Activated CD4-positive, alpha-beta T cell treated with anti-CD3 and anti-CD28 coated beads, Interleukin-2, amount 10 ng/mL, durations not matched to agents 24 days and 14 days (primary cell): ENCODE measurements around the gene MYLK2. TPM values are rescaled to one million over a fixed set of nuclear protein-coding genes. Genes with fewer than 3 reads are reported as not detected.
"Not testable (repeated sequence)": the region's sequence is repeated elsewhere in the genome, so short reads cannot be mapped to it uniquely, and the experiment has no call there.

ENCODE experiments used
- DNase-seq: peaks from one replicate; pipeline ENCODE4 v3.0.0; 2022
- H3K27ac Mint-ChIP-seq: one replicate; pipeline ENCODE4 v1.8.0; 2022; ENCODE audit warnings: mild to moderate bottlenecking, mixed read lengths
- H3K27me3 Mint-ChIP-seq: one replicate; pipeline ENCODE4 v1.8.0; 2022; ENCODE audit warnings: mixed read lengths
- H3K36me3 Mint-ChIP-seq: one replicate; pipeline ENCODE4 v1.8.0; 2022; ENCODE audit warnings: low read depth, mild to moderate bottlenecking, mixed read lengths
- H3K4me1 Mint-ChIP-seq: one replicate; pipeline ENCODE4 v1.8.0; 2021; ENCODE audit warnings: mixed read lengths
- H3K4me3 Mint-ChIP-seq: one replicate; pipeline ENCODE4 v1.8.0; 2022; ENCODE audit warnings: mild to moderate bottlenecking, moderate library complexity, mixed read lengths
- H3K9me3 Mint-ChIP-seq: one replicate; pipeline ENCODE4 v1.8.0; 2021; ENCODE audit warnings: mixed read lengths
- intact Hi-C: fragments of 100-400 bp; cut with micrococcal nuclease; formaldehyde crosslinking; loops from one replicate; pipeline ENCODE4 v1.15.1; 2023
- total RNA-seq: library from RNA; stranded (reverse); gene quantifications from 2 replicates; pipeline ENCODE4 v1.2.3, GENCODE V29; 2022

Gene MYLK2
- total RNA-seq, 1 donor from 2014 or later: 0.28 TPM

DNA sequence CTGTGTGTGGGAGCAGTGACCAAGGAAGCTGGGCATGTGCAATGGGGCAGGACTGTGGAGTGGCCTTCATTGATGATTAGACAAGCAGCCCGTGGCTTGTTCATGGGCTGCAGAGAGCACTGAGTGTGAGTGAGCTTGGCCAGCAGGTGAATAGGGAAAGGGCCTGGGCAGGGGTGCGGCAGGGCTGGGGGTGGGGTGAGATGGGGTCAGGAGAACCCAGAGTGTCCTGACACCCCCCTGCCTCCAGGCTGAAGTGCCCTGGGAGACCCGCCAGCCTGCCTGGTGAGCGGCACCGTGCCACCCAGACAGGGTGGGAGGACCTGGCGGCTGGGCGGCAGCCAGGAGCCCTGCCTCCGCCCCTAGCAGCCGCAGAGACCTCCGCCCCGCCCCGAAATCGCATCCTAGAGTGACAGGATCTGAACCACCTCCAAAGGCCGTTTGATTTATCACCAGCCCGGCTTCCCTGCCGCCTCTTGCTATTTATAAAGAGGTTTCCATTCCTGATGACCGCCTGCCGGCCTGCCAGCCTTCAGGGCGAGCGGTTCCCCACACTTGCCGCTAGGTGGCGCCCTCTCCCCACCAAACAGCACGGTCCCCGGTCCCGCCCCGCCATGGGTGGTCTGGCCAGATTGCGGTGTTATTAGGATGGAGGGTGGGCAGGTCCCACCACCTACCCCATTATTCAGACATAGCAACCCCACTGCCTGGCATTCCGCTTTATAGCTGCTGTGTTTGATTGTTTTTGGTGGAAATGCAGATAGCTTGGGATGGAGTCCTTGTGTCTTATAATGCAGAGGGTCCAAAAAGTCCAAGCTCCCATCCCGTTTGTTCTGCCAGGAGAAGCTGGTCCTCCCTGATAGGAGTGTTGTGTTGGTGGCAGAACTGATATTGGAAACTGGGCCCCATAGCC, 3.5 kb downstream of the MYLK2 start:
- Mint-ChIP-seq H3K4me1 (peaks cover 9% of the 10 kb centered on the region), H3K27ac (no peak overlapping the region), H3K27me3 (peaks cover 5% of the 10 kb centered on the region), H3K9me3 (no peaks in the 10 kb centered on the region), H3K36me3 (no peaks in the 10 kb centered on the region), H3K4me3 (peak overlapping the region; percentile 17)
- DNase-seq: peak; percentile 92
- intact Hi-C loops: loop anchor here (1.0 to 10.0 kb wide), 4 partner anchors 24 to 270 kb away; partner anchors contain the start of gene PDRG1

DNA sequence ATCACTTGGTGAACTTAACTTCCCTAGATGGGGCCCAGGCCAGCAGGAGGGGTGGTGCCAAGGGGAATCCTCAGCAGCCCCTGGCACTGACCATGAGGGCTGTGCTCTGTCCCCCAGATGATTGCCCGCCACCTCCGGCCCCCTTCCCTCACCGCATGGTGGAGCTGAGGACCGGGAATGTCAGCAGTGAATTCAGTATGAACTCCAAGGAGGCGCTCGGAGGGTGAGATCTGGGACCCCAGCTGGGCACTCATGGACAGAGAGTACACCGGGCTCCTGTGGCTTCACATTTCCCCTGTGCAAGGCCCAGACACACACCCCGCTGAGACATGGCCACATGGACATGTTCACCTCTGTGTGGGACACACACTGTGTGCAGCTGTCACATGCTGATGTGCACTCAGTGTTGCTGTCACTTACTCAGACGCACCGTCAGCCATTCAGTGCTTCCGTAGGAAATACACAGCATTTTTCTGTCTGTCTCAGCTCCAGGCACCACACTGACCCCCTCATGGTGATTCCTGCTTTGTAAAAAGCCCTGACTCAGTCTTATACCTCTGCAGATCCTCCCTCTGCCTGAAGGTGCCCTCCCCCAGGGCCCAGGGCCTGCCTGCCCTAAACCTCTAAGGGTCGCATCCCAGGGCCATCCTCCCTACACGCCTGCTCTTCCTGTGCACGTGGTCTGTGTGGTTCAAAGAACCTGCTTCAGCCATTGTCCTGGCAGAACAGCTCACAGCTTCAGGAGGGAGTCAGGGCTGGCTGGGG, 4.4 kb downstream of the MYLK2 start:
- Mint-ChIP-seq H3K36me3 (no peaks in the 10 kb centered on the region), H3K9me3 (no peaks in the 10 kb centered on the region), H3K27me3 (peaks cover 5% of the 10 kb centered on the region), H3K27ac (no peak overlapping the region), H3K4me3 (no peak overlapping the region), H3K4me1 (peaks cover 9% of the 10 kb centered on the region)
- DNase-seq: peak; percentile 56
- intact Hi-C loops: loop anchor here (2.0 to 10.0 kb wide), 2 partner anchors 129 to 211 kb away; partner anchors contain the start of gene PDRG1

GRCh38 chr20:31824125-31824485, 4.9 kb downstream of the MYLK2 start:
- Mint-ChIP-seq H3K27ac (no peak overlapping the region), H3K4me3 (no peak overlapping the region), H3K4me1 (peaks cover 9% of the 10 kb centered on the region), H3K9me3 (no peaks in the 10 kb centered on the region), H3K36me3 (no peaks in the 10 kb centered on the region), H3K27me3 (peaks cover 5% of the 10 kb centered on the region)
- DNase-seq: no peak
- intact Hi-C loops: loop anchor here (10.0 kb wide), 1 partner anchor 211 kb away; no protein-coding TSS in a partner anchor

DNA sequence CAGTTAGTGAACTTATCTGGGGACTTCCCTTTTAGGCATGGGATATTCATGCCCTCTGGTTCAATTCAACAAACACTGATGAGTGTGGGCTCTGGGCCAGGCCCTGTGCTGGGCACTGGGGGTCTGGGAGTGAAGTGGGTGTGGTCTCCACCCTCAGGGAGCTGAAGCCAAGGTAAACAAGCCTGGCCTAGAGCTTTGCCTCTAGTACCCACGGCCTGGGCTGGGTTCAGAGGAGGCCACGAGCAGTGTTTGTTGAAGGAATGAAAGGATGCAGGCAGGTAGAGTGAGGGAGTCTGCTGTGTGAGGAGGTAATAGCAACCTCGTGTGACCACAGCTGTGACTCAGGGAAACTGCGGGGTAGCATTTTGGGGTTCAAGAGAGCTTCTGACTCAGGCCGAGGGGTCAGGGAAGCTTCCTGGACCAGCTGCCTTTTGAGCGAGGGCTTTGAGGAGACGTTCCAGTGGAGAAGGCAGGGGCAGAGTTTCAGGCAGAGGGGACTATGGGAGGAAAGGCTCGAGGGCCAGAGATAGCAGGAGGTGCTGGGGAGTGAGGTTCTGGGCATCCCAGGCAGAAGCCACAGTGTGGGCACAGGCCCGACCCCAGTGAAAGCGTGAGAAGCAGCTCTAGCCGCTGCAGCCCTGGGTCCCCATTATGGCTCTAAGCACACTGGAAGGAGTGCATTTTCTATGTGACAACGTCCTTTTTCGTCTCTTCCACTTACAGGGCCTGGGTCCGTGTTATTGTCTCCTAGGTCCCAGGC, 5.6 kb downstream of the MYLK2 start:
- Mint-ChIP-seq H3K27ac (no peak overlapping the region), H3K36me3 (no peaks in the 10 kb centered on the region), H3K4me1 (peaks cover 9% of the 10 kb centered on the region), H3K27me3 (peaks cover 5% of the 10 kb centered on the region), H3K4me3 (no peak overlapping the region), H3K9me3 (no peaks in the 10 kb centered on the region)
- intact Hi-C loops: loop anchor here (10.0 kb wide), 1 partner anchor 210 kb away; no protein-coding TSS in a partner anchor
- no peak for DNase-seq

DNA sequence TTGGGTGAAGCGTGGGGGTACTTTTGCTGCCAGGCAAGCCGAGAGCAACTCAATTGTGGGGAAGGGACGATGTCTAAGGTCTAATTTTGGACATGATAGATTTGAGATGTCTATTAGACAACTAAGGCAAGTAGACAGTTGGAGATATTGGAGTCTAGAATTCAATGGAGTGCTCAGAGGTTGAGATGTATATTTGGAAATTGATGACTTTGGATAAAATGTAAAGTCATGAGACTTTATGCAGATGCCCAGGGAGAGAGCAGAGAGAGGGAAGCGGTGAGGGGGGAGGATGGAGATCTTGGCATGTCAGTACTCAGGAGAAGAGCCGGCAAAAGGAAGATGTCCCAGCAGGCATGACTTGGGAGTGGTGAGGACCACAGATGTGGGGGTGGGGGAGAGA, 6.9 kb downstream of the MYLK2 start:
- no peaks in the 10 kb centered on the region for H3K9me3 Mint-ChIP-seq
- H3K27me3 Mint-ChIP-seq: peaks cover 5% of the 10 kb centered on the region
- no peak overlapping the region for H3K27ac Mint-ChIP-seq
- no peaks in the 10 kb centered on the region for H3K36me3 Mint-ChIP-seq
- no peak overlapping the region for H3K4me3 Mint-ChIP-seq
- H3K4me1 Mint-ChIP-seq: peaks cover 9% of the 10 kb centered on the region
- intact Hi-C loops: loop anchor here (10.0 kb wide), 1 partner anchor 209 kb away; no protein-coding TSS in a partner anchor
- no peak for DNase-seq

DNA sequence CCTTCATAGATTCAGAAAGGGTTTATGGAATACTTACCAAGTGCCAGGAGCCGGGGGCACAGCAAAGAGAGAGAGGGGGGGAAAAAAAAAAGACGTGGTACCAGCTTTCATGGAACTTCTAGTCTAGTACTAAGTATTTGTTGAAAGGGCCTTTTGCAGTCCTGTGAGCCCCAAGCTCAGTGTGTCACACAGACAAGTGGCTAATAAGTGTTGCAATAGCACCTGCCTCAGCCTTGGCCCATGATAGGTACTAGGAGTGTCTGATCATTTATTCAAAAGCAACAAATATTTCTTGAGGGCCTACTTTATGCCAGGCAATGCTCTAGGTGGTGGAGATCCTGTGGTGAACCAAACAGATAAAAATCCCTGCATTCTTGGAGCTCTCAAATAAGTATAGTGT, 7.9 kb downstream of the MYLK2 start:
- DNase-seq: no peak
- no peaks in the 10 kb centered on the region for H3K36me3 Mint-ChIP-seq
- H3K27me3 Mint-ChIP-seq: peaks cover 2% of the 10 kb centered on the region
- no peak overlapping the region for H3K4me3 Mint-ChIP-seq
- H3K4me1 Mint-ChIP-seq: peaks cover 9% of the 10 kb centered on the region
- intact Hi-C loops: loop anchor here (10.0 kb wide), 1 partner anchor 208 kb away; no protein-coding TSS in a partner anchor
- no peaks in the 10 kb centered on the region for H3K9me3 Mint-ChIP-seq
- H3K27ac Mint-ChIP-seq: no peak overlapping the region

GRCh38 chr20:31828016-31828415, 8.9 kb downstream of the MYLK2 start:
- not testable (repeated sequence) for H3K27ac Mint-ChIP-seq, DNase-seq, H3K9me3 Mint-ChIP-seq, H3K4me1 Mint-ChIP-seq, H3K27me3 Mint-ChIP-seq, H3K4me3 Mint-ChIP-seq, H3K36me3 Mint-ChIP-seq
- intact Hi-C loops: loop anchor here (10.0 kb wide), 1 partner anchor 207 kb away; no protein-coding TSS in a partner anchor

DNA sequence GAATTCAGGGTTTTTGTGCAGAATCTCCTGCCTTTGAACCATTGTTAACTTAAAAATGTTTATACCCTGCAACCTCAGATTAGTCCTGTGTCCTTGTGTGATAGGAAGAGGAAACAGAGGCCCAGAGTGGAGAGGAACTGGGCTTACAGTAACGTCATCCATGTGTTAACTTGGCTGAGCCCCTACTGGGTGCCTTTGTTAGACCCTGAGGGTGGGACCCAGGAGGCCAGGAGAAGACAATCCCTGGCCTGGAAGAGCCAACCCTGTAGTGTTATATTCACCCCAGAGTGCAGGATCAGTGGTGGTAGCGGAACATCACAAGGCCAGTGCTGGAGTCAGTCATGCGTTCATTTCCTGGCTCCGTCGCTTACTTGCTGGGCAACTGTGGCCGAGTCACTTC, 10.6 kb downstream of the MYLK2 start:
- H3K4me3 Mint-ChIP-seq: no peak overlapping the region
- intact Hi-C loops: loop anchor here (10.0 kb wide), 1 partner anchor 205 kb away; no protein-coding TSS in a partner anchor
- no peaks in the 10 kb centered on the region for H3K27me3 Mint-ChIP-seq
- H3K4me1 Mint-ChIP-seq: no peaks in the 10 kb centered on the region
- DNase-seq: no peak
- no peaks in the 10 kb centered on the region for H3K9me3 Mint-ChIP-seq
- H3K27ac Mint-ChIP-seq: no peak overlapping the region
- H3K36me3 Mint-ChIP-seq: no peaks in the 10 kb centered on the region

GRCh38 chr20:31830406-31830981, 11.3 kb downstream of the MYLK2 start:
- no peak for DNase-seq
- Mint-ChIP-seq H3K4me3 (no peak overlapping the region), H3K4me1 (no peaks in the 10 kb centered on the region), H3K36me3 (no peaks in the 10 kb centered on the region), H3K27ac (no peak overlapping the region), H3K9me3 (no peaks in the 10 kb centered on the region), H3K27me3 (no peaks in the 10 kb centered on the region)
- intact Hi-C loops: no loop called here

- Mint-ChIP-seq H3K9me3 (no peaks in the 10 kb centered on the region), H3K4me3 (no peak overlapping the region), H3K27ac (no peak overlapping the region), H3K4me1 (peaks cover 4% of the 10 kb centered on the region), H3K27me3 (no peaks in the 10 kb centered on the region), H3K36me3 (no peaks in the 10 kb centered on the region)
- no peak for DNase-seq
- intact Hi-C loops: no loop called here
Observed at GRCh38 chr20:31831211-31831610, 12.1 kb downstream of the MYLK2 start.

DNA sequence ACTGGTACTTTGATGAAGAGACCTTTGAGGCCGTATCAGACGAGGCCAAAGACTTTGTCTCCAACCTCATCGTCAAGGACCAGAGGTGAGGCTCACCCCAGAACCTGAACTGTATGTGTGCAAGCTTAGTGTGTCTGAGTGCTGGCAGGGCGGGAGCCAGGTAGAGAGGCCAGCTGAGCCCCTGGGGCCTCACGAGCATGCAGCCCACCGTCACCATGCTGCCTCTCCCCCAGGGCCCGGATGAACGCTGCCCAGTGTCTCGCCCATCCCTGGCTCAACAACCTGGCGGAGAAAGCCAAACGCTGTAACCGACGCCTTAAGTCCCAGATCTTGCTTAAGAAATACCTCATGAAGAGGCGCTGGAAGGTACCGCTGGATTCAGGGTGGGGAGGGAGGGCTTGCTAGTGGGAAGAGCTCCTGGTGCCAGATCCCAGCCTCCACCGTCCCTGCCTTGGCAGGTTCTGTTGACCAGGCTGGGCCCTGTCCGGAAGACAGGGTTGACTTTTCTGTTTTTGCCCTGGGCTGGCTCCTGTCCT, 12.7 kb downstream of the MYLK2 start:
- no peak overlapping the region for H3K27ac Mint-ChIP-seq
- intact Hi-C loops: no loop called here
- H3K36me3 Mint-ChIP-seq: no peaks in the 10 kb centered on the region
- peaks cover 9% of the 10 kb centered on the region for H3K4me1 Mint-ChIP-seq
- no peaks in the 10 kb centered on the region for H3K27me3 Mint-ChIP-seq
- H3K9me3 Mint-ChIP-seq: no peaks in the 10 kb centered on the region
- no peak for DNase-seq
- H3K4me3 Mint-ChIP-seq: no peak overlapping the region

DNA sequence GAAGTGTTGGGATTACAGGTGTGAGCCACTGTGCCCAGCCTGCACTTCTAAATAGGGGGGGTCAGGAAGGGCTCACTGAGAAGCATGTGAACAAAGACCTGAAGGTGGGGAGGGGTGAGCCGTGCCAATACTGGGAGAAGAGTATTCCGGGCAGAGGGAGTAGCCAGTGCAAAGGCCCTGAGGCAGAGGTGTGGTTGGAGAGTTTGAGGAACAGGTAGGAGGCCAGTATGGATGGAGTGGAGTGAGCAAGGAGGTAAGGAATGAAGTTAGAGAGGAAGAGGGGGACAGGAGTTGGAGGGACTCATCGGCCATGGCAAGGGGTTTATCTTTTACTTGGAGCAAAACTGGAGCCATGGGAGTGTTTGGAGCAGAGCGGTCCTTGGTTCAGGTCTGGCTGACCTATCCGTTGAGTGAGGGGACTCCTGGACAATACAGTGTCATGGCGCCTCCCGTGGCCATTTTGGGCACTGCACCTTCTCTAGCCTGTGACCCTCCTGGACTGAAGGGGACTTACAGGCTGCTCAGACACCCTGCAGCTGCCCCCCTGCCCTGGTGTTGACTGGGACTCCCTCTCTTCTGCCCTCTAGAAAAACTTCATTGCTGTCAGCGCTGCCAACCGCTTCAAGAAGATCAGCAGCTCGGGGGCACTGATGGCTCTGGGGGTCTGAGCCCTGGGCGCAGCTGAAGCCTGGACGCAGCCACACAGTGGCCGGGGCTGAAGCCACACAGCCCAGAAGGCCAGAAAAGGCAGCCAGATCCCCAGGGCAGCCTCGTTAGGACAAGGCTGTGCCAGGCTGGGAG, 14.2 kb downstream of the MYLK2 start:
- intact Hi-C loops: no loop called here
- DNase-seq: peak; percentile 89
- H3K27ac Mint-ChIP-seq: no peak overlapping the region
- H3K9me3 Mint-ChIP-seq: no peaks in the 10 kb centered on the region
- peaks cover 9% of the 10 kb centered on the region for H3K4me1 Mint-ChIP-seq
- H3K27me3 Mint-ChIP-seq: no peaks in the 10 kb centered on the region
- no peaks in the 10 kb centered on the region for H3K36me3 Mint-ChIP-seq
- no peak overlapping the region for H3K4me3 Mint-ChIP-seq
